Natural killer cell (primary cell): Measurements from ENCODE around the gene SPECC1. TPM values are rescaled to one million over a fixed set of nuclear protein-coding genes. Genes with fewer than 3 reads are reported as not detected.
A peak's percentile ranks its signal among the peaks of the same experiment; 100 is the strongest.
"Not testable (repeated sequence)": the region's sequence is repeated elsewhere in the genome, so short reads cannot be mapped to it uniquely, and the experiment has no call there.

ENCODE experiments used
- ATAC-seq, 3 donors: fragments of 150-1000 bp in 2 of 3; fragments of 200-7000 bp in 1 of 3; cut with Tn5 transposase; 1 replicate in 1 of 3; 2 replicates in 2 of 3; pipeline ENCODE4 v1.10.0; 2021; ENCODE audit warnings: mild to moderate bottlenecking in 2 of 3, moderate library complexity in 2 of 3
- DNase-seq, 2 donors: peaks; one replicate each; pipeline versions ENCODE4 v3.0.0 to v3.0.0-alpha.2; 2013 to 2021; ENCODE audit warnings: mixed read lengths in 1 of 2
- H3K27ac ChIP-seq: one replicate; pipeline ENCODE4 v1.5.1; 2013; ENCODE audit warnings: mild to moderate bottlenecking, low read length
- H3K27me3 ChIP-seq: one replicate; pipeline ENCODE4 v1.6.1; 2013; ENCODE audit warnings: low read length; ENCODE audit not compliant: control insufficient read depth, insufficient read depth
- H3K36me3 ChIP-seq: one replicate; pipeline ENCODE4 v1.6.1; 2013; ENCODE audit warnings: low read length; ENCODE audit not compliant: control insufficient read depth, insufficient read depth
- H3K4me1 ChIP-seq: one replicate; pipeline ENCODE4 v1.6.1; 2013; ENCODE audit warnings: low read length; ENCODE audit not compliant: control insufficient read depth, insufficient read depth
- H3K4me3 ChIP-seq: one replicate; pipeline ENCODE4 v1.5.1; 2013; ENCODE audit warnings: low read length
- H3K9me3 ChIP-seq: one replicate; pipeline ENCODE4 v1.6.1; 2013; ENCODE audit warnings: low read length; ENCODE audit not compliant: control insufficient read depth, insufficient read depth
- H3K27ac Mint-ChIP-seq, 2 donors: one replicate each; pipeline ENCODE4 v1.8.0; 2022; ENCODE audit warnings: mild to moderate bottlenecking in 2 of 2, mixed read lengths in 2 of 2, moderate library complexity in 1 of 2
- H3K27me3 Mint-ChIP-seq, 2 donors: one replicate each; pipeline ENCODE4 v1.8.0; 2022; ENCODE audit warnings: low read depth in 2 of 2, mixed read lengths in 2 of 2
- H3K36me3 Mint-ChIP-seq: one replicate; pipeline ENCODE4 v1.8.0; 2022; ENCODE audit warnings: mixed read lengths
- H3K4me1 Mint-ChIP-seq, 2 donors: one replicate each; pipeline ENCODE4 v1.8.0; 2022; ENCODE audit warnings: mixed read lengths in 2 of 2
- H3K4me3 Mint-ChIP-seq: one replicate; pipeline ENCODE4 v1.8.0; 2022; ENCODE audit warnings: mild to moderate bottlenecking, moderate library complexity, mixed read lengths
- H3K9me3 Mint-ChIP-seq, 2 donors: one replicate each; pipeline ENCODE4 v1.8.0; 2022; ENCODE audit warnings: mixed read lengths in 2 of 2
- WGBS: methylation state at CpG from one replicate; pipeline ENCODE4 v1.1.7; 2013; ENCODE audit warnings: missing lambda C conversion rate; ENCODE audit not compliant: insufficient coverage; 5-methylcytosine and 5-hydroxymethylcytosine counted together
- intact Hi-C: fragments of 100-400 bp; cut with micrococcal nuclease; formaldehyde crosslinking; loops from one replicate; pipeline ENCODE4 v1.14.2; 2022
- total RNA-seq, 4 donors: library from RNA; stranded (reverse); fragments of 120-200 nt in 1 of 4; gene quantifications; one replicate each; pipeline versions ENCODE4 v1.2.3 to v1.2.4, GENCODE V29; 2013 to 2022
- TF ChIP-seq, protein P1 (sequence below): fragments of 200-600 bp; IDR thresholded peaks from one replicate; pipeline ENCODE4 v1.8.0; 2022; ENCODE audit warnings: antibody characterized with exemption

SPECC1 gene
- total RNA-seq, 3 donors from 2014 or later (not counting 1 experiment from before 2014, with no cell fraction given), result 29.3 to 45.1 (median 37.2) TPM

GRCh38 chr17:20315821-20316220 is 306.7 kb downstream of the SPECC1 start:
- intact Hi-C loops, result no loop called here
- Histone ChIP-seq H3K4me1 (peaks cover 8% of the 10 kb centered on the region), H3K27me3 (no peaks in the 10 kb centered on the region), H3K36me3 (no peaks in the 10 kb centered on the region), H3K9me3 (no peaks in the 10 kb centered on the region), H3K4me3 (no peak overlapping the region), H3K27ac (no peak overlapping the region)
- Mint-ChIP-seq H3K36me3 (no peaks in the 10 kb centered on the region), H3K27me3 (no peaks in the 10 kb centered on the region), H3K4me1 (peaks cover 1 to 2% of the 10 kb centered on the region in 2 donors), H3K27ac (no peak overlapping the region), H3K4me3 (no peak overlapping the region), H3K9me3 (no peaks in the 10 kb centered on the region)
- ATAC-seq (no peak), DNase-seq (no peak)
- TF ChIP-seq, protein P1, sequence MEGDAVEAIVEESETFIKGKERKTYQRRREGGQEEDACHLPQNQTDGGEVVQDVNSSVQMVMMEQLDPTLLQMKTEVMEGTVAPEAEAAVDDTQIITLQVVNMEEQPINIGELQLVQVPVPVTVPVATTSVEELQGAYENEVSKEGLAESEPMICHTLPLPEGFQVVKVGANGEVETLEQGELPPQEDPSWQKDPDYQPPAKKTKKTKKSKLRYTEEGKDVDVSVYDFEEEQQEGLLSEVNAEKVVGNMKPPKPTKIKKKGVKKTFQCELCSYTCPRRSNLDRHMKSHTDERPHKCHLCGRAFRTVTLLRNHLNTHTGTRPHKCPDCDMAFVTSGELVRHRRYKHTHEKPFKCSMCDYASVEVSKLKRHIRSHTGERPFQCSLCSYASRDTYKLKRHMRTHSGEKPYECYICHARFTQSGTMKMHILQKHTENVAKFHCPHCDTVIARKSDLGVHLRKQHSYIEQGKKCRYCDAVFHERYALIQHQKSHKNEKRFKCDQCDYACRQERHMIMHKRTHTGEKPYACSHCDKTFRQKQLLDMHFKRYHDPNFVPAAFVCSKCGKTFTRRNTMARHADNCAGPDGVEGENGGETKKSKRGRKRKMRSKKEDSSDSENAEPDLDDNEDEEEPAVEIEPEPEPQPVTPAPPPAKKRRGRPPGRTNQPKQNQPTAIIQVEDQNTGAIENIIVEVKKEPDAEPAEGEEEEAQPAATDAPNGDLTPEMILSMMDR, result no peak
- WGBS, result 83% methylated on average over 4 of the region's 4 CpGs

DNA sequence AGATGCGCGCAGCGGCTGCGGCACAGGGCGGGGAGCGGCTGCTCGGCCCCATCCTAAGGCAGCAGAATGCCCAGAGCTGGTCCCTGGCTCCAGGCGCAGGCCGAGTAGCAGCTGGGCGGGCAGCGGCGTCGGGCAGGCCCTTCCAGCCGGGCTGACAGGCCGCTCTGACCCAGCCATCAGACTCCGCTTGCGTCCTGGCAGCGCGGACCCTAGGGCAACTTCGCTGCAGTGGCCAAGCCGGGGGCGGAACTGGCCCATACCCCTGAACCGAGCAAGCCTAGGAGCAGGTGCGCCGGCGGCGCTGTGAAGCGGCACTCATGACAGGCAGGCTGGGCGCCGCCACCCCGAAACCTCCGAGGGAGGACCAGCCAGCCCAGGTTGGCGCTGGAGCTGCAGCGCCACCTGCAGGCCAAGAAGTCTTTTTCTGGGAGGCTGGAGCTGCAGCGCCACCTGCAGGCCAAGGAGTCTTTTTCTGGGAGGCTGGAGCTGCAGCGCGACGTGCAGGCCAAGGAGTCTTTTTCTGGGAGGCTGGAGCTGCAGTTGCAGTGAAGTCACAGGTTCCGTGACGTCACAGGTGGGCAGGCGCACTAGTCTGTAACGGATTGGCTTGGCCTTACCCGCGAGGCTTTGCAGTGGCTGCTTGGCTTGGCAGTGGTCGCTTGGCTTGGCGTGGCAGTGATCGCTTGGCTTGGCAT is 311.5 kb downstream of the SPECC1 start:
- not testable (repeated sequence) for H3K27me3 ChIP-seq, H3K36me3 Mint-ChIP-seq, H3K4me3 ChIP-seq, H3K27me3 Mint-ChIP-seq, H3K4me1 ChIP-seq, H3K9me3 Mint-ChIP-seq, H3K27ac ChIP-seq, H3K4me1 Mint-ChIP-seq, H3K36me3 ChIP-seq, H3K27ac Mint-ChIP-seq, H3K9me3 ChIP-seq
- ATAC-seq (peak; percentile 93 to 98 (median 97)), DNase-seq (peak; percentile 79 to 90)
- intact Hi-C loops, result loop anchor here (2.0 kb wide), 2 partner anchors 94 to 328 kb away; no protein-coding TSS in a partner anchor
- TF ChIP-seq, protein P1, result peak; percentile 98
- H3K4me3 Mint-ChIP-seq, result peak overlapping the region; percentile 49
- WGBS, result 21% methylated on average over 47 of the region's 47 CpGs

DNA sequence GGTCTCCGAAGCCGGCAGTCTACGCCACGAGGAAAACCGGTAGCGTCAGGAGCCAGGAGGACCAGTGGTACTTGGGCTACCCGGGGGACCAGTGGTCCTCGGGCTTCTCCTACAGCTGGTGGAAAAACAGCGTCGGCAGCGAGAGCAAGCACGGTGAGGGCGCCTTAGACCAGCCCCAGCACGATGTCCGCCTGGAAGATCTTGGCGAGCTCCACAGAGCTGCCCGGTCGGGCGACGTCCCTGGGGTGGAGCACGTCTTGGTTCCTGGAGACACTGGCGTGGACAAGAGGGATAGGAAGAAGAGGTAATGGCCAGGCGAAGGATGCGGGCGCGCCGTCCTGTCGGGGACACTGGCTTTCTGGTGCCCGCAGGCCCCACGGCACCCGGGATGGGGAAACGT is 312.2 kb downstream of the SPECC1 start:
- not testable (repeated sequence) for H3K4me1 ChIP-seq, H3K4me3 ChIP-seq, H3K27me3 ChIP-seq, DNase-seq, H3K4me1 Mint-ChIP-seq, H3K9me3 ChIP-seq, H3K9me3 Mint-ChIP-seq, H3K27me3 Mint-ChIP-seq, H3K36me3 ChIP-seq, ATAC-seq, H3K36me3 Mint-ChIP-seq, H3K27ac Mint-ChIP-seq, H3K27ac ChIP-seq, H3K4me3 Mint-ChIP-seq
- WGBS, result 95% methylated on average over 16 of the region's 32 CpGs
- intact Hi-C loops, result loop anchor here (2.0 kb wide), 2 partner anchors 95 to 329 kb away; no protein-coding TSS in a partner anchor

GRCh38 chr17:20327739-20328138 is 318.6 kb downstream of the SPECC1 start:
- H3K9me3 Mint-ChIP-seq, DNase-seq, H3K4me1 ChIP-seq, H3K36me3 ChIP-seq, H3K27me3 ChIP-seq, H3K36me3 Mint-ChIP-seq, H3K27ac ChIP-seq, H3K4me3 ChIP-seq, H3K4me3 Mint-ChIP-seq, H3K9me3 ChIP-seq, intact Hi-C loops, H3K27ac Mint-ChIP-seq, H3K27me3 Mint-ChIP-seq, H3K4me1 Mint-ChIP-seq, ATAC-seq: not testable (repeated sequence)
- WGBS, result 100% methylated on average over 3 of the region's 3 CpGs

- H3K4me3 ChIP-seq, H3K4me1 Mint-ChIP-seq, H3K36me3 Mint-ChIP-seq, DNase-seq, ATAC-seq, H3K4me1 ChIP-seq, intact Hi-C loops, H3K27me3 Mint-ChIP-seq, H3K27ac ChIP-seq, H3K36me3 ChIP-seq, H3K27ac Mint-ChIP-seq, H3K27me3 ChIP-seq, H3K9me3 Mint-ChIP-seq, H3K4me3 Mint-ChIP-seq, H3K9me3 ChIP-seq: not testable (repeated sequence)
- no CpG with 5 or more reads among the region's 3 CpGs for WGBS
Observed at GRCh38 chr17:20351405-20351804, 342.2 kb downstream of the SPECC1 start.

DNA sequence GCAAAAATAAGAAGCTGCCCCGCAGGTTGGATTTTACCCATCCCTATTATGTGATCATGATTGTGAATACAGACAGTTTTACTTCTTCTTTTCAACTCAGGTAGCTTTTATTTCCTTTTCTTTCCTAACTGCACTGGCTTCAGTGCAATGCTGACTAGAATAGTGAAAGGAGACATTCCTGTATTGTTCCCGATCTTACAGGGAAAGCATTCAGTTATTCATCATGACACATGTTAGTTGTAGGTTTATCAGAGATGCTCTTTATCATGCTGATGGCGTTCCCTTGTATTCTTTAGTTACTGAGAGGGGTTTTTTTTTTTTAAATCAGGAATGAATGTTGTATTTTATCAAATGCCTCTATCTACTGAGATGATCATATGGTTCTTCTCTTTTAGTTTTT is 343.4 kb downstream of the SPECC1 start:
- H3K36me3 ChIP-seq, H3K27me3 Mint-ChIP-seq, intact Hi-C loops, H3K36me3 Mint-ChIP-seq, H3K27ac Mint-ChIP-seq, H3K9me3 Mint-ChIP-seq, H3K9me3 ChIP-seq, H3K27me3 ChIP-seq, ATAC-seq, H3K4me1 Mint-ChIP-seq, DNase-seq, H3K27ac ChIP-seq, H3K4me3 Mint-ChIP-seq, H3K4me1 ChIP-seq, H3K4me3 ChIP-seq: not testable (repeated sequence)
- 100% methylated on average over 1 of the region's 3 CpGs for WGBS

GRCh38 chr17:20363846-20364245 is 354.7 kb downstream of the SPECC1 start:
- H3K36me3 Mint-ChIP-seq, H3K27me3 ChIP-seq, DNase-seq, intact Hi-C loops, H3K4me3 Mint-ChIP-seq, H3K27ac Mint-ChIP-seq, H3K9me3 ChIP-seq, H3K36me3 ChIP-seq, H3K27me3 Mint-ChIP-seq, H3K4me1 ChIP-seq, H3K4me3 ChIP-seq, H3K27ac ChIP-seq, H3K9me3 Mint-ChIP-seq, H3K4me1 Mint-ChIP-seq, ATAC-seq: not testable (repeated sequence)
- 42% methylated on average over 2 of the region's 4 CpGs for WGBS
